HG03045 (cell line): ENCODE data around the gene ORM1.

ENCODE experiments used
- ATAC-seq: cut with Tn5 transposase; IDR thresholded peaks from one replicate; pipeline ENCODE4 v1.9.1; 2021; ENCODE audit warnings: mild to moderate bottlenecking, moderate library complexity; ENCODE audit not compliant: unreplicated experiment

Gene ORM1

DNA sequence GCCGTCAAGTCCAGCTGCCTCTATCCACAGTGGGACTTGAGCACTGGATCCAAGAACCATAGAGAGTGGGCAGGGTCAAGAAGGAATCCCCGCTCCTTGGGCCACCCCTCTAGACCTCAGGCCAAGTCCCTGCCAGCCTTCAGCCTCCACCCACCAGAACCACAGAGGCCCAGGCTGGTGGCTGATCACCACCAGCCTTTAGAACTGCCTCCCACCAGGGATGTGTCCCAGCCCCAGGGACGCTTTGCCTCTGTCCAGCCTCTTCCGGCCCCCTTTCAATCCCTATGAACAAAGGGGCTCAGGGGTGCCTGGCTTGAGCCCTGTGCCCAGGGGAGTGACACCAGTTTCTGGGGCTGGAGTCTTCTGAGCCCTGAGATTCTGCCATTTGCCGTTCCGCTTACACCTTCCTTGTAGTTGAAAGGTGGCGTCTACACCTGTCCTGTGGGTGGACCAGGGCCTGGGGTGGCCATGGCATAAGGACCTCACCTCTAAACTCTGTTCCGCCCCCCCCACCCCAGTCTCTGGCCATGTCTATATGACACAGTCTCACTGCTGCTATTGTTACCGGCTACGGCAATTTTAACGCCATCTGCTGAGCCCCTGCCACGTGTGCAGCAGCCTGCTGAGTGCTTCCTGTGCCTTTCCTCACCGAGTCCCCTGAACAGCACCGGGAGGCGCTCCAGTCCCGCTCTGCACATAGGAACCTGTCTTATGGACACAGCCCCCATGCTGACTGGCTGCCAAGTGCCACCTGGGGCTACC lies 35.7 kb upstream of the ORM1 start:
- ATAC-seq = no peak

DNA sequence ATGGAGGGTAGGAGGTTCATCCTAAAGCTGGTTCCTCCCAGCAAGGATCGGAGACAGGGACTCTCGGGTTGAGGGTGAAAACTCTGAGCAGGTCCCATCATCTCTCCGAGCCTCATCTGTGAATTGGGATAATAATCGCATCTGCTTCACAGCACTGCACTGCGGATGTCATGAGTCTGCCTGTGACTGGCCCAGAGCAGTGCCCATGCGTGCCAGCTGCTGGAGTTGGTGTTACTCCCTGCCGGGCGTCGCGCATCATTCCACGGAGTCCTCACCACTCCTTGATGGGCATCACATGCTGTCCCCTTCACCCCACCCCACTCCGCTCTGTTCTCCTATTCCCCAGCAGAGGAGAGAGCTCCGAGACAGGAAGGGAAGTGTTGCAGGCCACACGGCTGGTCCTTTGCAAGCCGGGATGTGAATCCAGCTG lies 35.1 kb upstream of the ORM1 start:
- no peak for ATAC-seq

DNA sequence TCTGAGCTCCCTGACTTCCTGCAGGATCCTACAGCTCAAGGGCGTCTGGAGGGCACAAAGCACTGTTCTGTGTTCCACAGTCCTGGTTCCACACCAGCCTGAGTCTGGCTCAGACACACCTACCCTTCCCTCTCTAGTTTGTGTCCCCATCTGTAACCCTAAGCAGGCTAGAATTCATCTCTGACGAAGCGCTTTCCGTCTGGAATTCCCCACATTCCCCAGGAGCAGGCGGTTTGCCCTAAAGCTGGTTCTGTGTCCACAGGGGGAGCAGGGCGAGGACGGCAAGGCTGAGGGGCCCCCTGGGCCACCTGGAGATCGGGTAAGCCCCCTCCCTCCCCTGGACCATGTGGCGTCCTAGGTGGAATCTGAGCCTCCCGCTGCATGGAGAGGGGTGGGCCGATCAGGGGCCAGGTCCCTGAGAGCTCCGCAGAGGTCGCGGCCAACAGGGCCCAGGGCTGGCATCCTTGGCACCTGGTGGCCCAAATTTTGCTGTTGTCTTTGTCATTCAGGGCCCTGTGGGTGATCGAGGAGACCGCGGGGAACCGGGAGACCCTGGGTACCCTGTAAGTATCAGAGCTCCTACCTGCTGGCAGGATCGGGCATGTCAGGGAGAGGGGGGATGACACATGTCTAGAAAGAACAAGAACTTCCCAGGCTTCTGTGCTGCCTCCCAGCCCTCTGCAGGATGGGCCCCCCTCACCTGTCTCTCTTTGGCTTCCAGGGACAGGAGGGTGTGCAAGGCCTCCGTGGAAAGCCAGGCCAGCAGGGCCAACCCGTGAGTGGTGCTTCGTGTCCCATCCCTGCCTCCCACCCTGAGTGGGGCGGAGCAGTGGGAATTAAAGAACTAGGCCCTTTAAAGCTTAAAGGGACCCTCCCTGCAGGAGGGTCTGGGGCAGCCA lies 34.5 kb upstream of the ORM1 start:
- no peak for ATAC-seq

DNA sequence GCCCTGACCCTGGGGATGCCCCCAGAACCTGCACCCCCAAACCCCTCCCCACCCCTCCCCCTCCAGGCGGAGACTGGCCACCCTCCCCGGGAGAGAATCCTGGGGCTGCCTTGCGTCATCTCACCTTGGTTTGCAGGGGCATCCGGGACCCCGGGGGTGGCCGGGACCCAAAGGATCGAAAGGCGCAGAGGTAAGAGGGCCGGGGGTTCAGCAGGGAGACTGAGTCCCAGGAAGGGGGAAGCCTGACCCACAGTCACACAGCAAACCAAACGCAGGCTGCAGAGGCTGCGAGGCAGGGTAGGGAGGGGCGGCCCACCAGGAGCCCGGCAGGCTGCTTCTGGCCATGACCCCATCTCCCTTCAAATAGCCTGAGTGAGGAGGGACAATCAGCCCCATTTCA lies 33.8 kb upstream of the ORM1 start:
- no peak for ATAC-seq

DNA sequence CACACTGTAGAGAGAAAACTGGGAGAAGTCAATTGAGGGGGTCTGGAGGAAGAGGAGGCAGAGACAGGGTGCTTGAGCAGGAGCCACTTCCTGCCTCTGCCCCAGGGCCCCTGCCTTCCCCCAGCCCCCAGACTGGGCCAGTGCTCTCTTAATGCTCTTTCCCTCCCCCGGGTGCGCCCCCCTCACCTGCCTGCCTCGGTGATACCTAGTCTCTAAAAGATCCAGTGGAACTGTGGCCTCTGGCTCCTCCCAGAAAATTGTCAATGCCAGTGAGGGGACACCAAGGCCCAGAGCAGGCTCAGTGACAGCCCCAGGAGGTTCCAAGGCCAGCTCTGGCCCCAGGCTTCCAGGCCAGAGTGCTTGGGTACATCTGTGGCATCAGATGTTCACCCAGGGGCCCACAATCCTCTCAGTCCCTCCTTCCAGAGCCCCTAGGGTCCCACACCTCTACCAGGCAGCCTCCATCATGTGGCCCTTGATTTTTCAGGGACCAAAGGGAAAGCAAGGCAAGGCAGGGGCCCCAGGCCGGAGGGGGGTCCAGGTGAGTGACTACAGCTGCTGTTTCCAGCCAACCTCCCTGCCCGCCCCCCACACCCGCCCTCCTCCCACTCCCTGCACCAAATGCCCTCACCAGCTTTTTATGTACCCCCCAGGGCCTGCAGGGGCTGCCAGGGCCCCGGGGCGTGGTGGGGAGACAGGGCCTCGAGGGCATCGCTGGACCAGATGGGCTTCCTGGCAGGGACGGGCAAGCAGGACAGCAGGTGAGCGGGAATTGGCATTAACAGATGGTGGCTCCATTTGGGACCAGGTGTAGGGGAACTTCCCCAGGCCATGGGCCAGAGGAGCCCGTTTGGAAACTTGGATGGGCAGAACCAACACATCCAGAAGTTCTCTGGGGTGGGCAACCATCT lies 33.1 kb upstream of the ORM1 start:
- no peak for ATAC-seq

DNA sequence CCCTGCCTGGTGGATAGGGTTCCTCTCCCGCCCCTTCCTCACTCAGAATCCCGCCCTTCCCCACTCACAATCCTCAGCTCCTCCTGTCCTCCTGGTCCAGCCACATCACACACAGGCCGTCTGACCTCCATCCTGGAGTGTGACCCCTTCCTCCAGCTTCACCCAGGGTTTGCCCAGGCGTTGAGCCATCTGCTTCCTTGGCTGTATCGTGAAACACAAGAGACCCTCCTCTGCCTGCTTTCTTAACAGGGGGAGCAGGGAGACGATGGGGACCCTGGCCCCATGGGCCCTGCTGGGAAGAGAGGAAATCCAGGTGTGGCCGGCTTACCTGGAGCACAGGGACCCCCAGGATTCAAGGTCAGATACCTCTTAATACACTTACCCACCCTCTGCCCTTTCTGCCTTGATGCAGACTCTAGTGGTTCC lies 32.3 kb upstream of the ORM1 start:
- ATAC-seq = no peak

DNA sequence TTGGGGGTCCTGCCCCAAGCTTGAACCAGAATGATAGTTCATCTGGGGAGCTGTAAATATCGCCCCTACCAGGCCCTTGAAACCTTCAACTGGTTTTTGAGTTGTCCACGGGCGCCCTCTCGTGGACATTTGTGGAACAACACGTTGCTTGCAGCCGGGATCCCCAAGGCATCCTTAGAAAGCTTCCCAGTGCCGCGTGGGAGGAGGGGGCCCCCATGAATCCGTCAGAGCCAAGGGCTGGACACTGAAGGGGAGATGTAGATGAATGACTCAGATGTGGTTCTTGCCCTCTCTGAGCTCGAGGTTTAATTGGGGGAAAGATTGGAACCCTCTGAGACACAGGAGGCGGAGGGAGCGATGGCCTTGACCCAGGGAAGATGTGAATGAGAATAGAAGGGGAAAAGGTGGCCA lies 31.8 kb upstream of the ORM1 start:
- ATAC-seq = no peak

DNA sequence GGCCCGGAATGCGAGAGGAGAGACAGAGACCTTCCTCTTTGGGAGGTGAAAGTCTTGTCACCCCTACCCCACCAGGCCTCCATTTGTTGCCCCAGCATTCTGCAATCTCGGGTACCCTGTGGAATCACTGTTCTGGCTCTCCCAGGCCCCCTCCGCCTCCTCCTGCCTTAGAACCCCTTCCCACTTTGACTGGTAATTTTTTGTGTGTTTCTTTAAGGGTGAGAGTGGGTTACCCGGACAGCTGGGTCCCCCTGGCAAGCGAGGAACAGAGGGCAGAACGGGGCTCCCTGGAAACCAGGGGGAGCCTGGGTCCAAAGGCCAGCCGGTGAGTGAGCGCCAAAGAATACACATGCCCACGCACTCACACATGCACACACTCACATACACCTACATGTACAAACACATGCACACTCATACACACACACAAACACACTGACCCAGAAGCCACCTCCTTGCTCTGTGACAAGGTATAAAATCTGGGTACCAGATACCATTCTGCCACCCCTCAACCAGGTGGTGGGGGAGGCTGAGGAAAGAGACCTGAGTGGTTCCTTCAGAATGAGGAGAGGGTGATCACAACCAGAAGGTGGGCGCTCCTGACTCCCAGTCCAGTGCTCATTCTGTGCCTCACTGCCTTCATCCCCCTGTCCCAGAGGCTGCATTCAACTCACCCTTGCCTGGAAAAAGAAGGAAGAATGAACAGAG lies 30.9 kb upstream of the ORM1 start:
- ATAC-seq = no peak

DNA sequence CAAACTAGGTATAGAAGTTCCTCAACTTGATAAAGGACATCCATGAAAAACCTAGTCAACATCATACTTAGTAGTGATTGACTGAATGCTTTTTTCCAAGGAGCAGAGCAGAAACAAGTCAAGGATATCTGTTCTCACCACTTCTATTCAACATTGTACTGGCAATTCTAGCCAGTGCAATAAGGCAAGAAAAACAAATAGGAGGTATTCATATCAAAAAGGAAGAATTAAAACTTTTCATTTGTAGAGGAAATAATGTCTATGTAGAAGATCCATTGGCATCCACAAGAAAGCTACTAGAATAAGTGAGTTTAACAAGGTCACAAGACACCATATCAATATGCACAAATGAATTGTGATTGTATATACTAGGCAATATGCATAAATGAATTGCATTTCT lies 28.2 kb upstream of the ORM1 start:
- no peak for ATAC-seq

DNA sequence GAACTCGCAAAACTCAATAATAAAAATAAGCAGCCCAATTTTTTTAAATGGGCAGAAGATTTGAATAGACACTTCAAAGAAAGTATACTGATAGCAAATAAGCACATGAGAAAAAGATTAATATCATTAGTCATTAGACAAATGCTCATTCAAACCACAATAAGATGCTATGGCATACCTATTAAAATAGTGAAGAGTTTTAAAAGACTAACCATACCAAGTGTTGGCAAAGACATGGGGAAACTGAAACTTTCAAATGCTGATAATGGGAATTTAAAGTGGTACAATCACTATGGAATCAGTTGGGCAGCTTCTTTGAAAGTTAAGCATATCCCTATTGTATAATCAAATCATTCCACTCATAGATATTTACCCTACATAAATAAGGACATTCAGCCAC lies 26.6 kb upstream of the ORM1 start:
- no peak for ATAC-seq

DNA sequence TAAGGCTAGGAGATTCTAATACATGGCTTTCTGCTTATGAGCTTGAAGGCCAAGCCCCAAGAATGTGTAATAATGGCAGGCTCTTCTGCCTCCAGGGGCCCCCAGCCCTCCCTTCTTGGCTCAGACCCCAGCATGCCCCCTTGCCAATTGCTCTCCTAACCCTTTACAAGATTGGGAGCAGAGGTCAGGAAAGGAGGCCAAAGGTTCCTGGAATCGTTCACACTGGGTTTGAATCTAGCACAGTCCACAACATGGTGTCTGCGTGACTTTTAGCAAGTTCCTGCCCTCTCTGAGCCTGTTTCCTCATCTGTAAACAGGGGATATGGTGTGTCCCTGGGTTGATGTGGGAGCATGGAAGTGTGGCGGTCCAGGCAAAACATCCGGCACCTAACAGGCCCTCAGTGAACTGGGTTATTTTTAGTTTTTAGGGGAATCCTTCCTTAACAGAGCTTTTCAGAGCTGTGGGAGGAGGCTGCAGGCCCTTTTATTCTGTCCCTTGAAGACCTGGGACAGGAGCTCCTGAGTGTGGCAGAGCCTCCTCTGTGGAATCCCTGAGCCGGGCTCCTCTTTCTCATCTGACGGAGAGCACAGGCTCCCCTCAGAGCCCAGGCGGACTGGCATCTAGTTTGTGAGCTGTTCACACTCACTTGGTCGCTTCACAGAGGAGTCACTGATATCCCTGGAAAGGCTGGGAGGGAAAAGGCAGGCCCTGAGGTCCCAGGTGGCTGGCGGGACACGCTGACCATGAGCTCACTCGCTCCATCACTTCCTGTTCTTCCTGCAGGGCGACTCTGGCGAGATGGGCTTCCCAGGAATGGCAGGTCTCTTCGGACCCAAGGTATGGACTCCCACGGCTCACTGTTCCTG lies 23.4 kb upstream of the ORM1 start:
- no peak for ATAC-seq

DNA sequence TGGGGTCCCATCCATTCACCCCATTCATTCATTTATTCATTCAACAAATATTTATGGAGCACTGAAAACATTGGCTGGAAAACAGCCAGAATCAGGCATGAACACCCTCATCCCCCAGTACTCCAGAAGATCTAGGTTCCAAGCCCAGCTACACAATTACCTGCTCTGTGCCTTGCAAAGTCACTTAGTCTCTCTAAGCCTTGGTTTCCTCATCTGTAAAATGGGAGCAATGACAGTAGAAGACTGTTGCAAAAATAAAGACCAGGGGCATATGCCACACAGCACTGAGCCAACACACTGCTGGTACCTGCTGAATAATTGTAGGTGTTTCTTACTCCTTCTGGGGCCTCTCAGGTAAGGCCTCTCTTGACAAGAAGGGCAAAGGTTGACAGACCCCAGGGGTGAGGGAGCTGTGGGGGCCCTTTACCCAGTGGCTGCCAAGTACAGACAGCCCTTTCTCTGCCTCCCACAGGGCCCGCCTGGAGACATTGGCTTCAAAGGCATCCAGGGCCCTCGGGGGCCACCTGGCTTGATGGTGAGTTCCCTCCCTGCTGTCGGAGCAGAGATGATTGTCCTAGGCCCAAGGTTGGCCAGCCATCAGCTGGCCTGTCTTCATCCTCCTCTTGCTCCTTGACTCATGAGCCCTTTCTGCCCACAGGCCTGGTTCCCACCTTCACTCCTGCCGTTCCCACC lies 22.6 kb upstream of the ORM1 start:
- ATAC-seq = no peak

DNA sequence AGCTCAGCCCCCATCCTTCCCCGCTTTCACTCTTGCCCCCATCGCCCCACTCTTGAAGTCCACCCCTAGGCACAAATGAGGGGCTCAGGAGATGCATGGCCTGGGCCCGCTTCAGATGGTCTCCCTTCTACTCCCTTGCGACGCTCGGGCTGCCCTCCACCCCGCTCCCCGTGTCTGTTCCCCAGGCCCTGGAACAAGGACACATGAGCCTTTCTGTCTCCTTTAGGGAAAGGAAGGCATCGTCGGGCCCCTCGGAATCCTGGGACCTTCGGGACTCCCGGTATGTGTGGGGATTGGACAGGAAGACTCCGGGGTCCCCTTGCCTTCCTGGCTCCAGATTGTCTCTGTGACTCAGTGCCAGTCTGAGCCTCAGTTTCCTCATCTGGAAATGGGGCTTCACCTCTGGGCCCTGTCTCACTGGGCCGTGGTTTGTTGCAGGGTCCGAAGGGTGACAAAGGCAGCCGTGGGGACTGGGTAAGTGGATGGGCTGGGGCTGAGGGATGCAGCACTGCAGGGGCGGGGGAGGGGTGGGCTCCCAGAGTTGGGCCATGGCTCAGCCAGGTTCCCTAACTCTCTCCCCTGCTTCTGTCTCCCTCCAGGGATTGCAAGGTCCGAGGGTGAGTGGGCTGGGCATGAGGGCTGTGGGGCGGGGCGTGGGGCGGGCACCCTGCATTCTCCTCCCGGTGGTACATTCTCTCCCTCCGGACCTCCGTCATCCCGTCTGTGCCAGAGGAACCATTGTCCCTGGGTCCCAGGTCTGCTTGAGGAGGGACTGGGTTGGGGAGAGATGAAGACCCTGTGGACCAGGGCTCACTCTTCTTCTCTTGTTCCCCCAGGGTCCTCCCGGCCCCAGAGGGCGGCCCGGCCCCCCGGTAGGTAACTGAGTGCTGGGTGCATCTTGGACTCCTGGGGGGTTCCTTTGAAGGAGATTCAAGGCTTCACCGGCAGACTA lies 21.8 kb upstream of the ORM1 start:
- ATAC-seq = no peak

DNA sequence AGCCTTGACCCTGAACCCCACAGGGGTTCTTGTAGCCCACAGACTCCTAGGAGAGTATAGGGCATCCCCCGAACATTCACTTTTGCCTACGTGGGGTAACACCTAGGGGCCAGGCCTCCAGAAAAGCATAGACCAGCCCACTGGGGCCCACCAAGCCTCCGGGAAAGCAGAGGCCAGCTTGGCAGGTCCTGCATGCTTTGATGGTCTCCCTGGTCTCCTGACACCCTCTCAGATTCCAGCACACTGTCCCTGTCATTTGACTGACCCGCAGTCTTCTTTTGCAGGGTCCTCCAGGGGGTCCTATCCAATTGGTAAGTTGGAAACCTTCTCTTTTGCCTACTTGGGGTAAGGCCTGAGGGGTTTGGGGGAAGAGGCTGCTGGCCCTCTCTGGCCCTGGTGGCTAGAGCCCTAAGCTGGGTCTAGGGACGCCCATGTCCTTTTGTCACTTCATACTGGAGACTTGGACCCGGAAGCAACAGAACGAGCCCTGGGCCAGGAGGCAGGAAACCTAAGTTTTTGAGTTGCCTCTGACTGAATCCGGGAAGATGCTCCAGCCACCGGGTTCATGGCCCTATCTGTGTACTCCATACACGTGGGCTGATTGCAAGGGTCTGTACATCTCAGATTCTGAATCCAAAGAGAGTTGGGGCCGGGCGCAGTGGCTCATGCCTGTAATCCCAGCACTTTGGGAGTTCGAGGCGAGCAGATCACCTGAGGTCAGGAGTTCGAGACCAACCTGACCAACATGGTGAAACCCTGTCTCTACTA lies 20.9 kb upstream of the ORM1 start:
- ATAC-seq = no peak

DNA sequence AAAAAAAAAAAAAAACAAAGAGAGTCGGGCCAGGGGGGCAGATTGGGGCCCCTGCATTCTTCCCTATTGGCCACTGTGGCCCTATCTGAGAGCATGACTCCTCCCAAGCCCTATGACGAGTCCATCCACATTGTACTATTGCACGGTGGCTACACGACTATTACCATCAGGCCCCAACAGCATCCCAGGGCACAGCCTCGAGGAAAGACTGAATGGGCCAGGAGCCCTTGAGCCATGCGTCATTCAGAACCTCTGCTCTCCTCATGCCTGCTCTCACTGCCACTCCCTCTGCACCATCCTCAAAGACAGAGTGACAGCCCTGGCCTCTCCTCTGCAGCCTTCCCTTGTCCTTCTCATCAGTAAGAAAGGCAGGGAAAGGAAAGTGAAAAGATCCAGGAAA lies 20.2 kb upstream of the ORM1 start:
- ATAC-seq = no peak

DNA sequence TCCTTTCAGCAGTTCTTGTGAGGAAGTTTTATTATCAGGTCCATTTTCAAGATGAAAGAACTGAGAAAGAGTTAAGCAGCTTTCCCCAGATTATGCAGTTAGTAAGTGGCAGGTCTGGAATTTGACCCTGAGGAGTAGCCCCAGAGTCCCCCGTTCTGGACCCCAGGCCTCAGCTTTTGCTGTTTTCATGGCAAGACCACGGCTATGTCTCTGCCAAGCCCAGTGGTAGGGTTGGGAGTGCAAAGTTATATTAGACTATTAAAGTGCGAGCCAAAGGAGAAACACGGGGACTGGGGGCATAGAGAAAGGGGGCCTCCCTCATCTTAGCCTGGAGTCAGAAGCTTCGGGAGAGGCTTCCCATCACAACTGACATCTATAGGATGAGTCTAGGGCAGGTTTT lies 19.3 kb upstream of the ORM1 start:
- ATAC-seq = no peak

DNA sequence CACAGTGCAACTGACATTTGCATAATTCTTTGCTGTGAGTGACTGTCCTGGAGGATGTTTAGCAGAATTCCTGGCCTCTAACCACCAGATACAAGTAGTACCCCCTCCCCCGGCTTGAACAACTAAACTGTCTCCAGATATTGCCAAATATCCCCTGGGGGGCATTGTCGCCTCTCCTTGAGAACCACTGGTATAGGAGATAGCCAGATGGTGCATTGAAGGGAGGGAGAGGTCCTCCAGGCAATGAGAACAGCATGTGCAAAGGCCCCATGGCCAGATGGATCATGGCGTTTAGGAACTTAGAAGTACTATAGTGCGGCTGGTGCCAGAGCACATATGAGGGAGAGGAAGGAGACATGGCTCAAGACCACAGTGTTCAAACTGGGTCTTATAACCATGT lies 18.9 kb upstream of the ORM1 start:
- no peak for ATAC-seq
